Natural killer cell treated with Interleukin-12 subunit alpha and Interleukin-12 subunit beta and Interleukin-15 and Interleukin-18, amount 100 ng/mL, for 72 hours (primary cell): ENCODE results near the gene ALKBH4. TPM values are rescaled to one million over a fixed set of nuclear protein-coding genes. Genes with fewer than 3 reads are reported as not detected.

ENCODE experiments used
- ATAC-seq, 2 donors: fragments of 150-1000 bp; cut with Tn5 transposase in 1 of 2; sonication (Bioruptor Pico), chemical (Tn5 transposase) in 1 of 2; 2 replicates each; pipeline ENCODE4 v1.10.0; 2021
- DNase-seq: peaks from one replicate; pipeline ENCODE4 v3.0.0; 2022; ENCODE audit warnings: low spot score
- H3K27ac Mint-ChIP-seq, 2 donors: 1 replicate in 1 of 2; 2 replicates in 1 of 2; pipeline ENCODE4 v1.8.0; 2022; ENCODE audit warnings: mixed read lengths in 2 of 2, mild to moderate bottlenecking in 1 of 2, moderate library complexity in 1 of 2
- H3K27me3 Mint-ChIP-seq, 2 donors: 1 replicate in 1 of 2; 2 replicates in 1 of 2; pipeline ENCODE4 v1.8.0; 2022; ENCODE audit warnings: mixed read lengths in 2 of 2
- H3K36me3 Mint-ChIP-seq: one replicate; pipeline ENCODE4 v1.8.0; 2022; ENCODE audit warnings: mixed read lengths
- H3K4me1 Mint-ChIP-seq, 2 donors: 1 replicate in 1 of 2; 2 replicates in 1 of 2; pipeline ENCODE4 v1.8.0; 2022; ENCODE audit warnings: low read depth in 2 of 2, mixed read lengths in 2 of 2, mild to moderate bottlenecking in 1 of 2
- H3K4me3 Mint-ChIP-seq: one replicate; pipeline ENCODE4 v1.8.0; 2022; ENCODE audit warnings: mixed read lengths
- H3K9me3 Mint-ChIP-seq: 2 replicates; pipeline ENCODE4 v1.8.0; 2022; ENCODE audit warnings: mixed read lengths
- total RNA-seq, 2 donors: library from RNA; stranded (reverse); gene quantifications; one replicate each; pipeline ENCODE4 v1.2.3, GENCODE V29; 2022

ALKBH4 gene
- total RNA-seq, 2 donors from 2014 or later = 7.8 to 19.3 TPM

- H3K27ac Mint-ChIP-seq = peak within 1 kb of the TSS; percentile 57 to 95
- DNase-seq (peak; percentile 93), ATAC-seq (peak; percentile 91 to 92)
- H3K36me3 Mint-ChIP-seq = no peaks in the 10 kb centered on the region
- H3K4me3 Mint-ChIP-seq = peak within 1 kb of the TSS; percentile 82
- H3K27me3 Mint-ChIP-seq = no peaks in the 10 kb centered on the region
- H3K4me1 Mint-ChIP-seq = peaks cover 37 to 38% of the 10 kb centered on the region in 2 donors
- no peaks in the 10 kb centered on the region for H3K9me3 Mint-ChIP-seq
Measured at GRCh38 chr7:102433219-102434038, 31.2 kb downstream of the ALKBH4 start, which contains the start of gene ORAI2. Gene ORAI2, plus strand, starts transcription at chr7:102433575. Its CDS starts 5,382 bp downstream, at chr7:102438957.

GRCh38 chr7:102432442-102433218, 32.0 kb downstream of the ALKBH4 start:
- Mint-ChIP-seq H3K9me3 (no peaks in the 10 kb centered on the region), H3K4me3 (peak overlapping the region; percentile 55), H3K4me1 (peaks cover 37 to 38% of the 10 kb centered on the region in 2 donors), H3K27me3 (no peaks in the 10 kb centered on the region), H3K27ac (peak overlapping the region; percentile 19 to 100), H3K36me3 (no peaks in the 10 kb centered on the region)
- peak in 1 of 2 donors; percentile 39 for ATAC-seq
- DNase-seq = no peak

- Mint-ChIP-seq H3K4me3 (peak overlapping the region; percentile 55), H3K4me1 (peaks cover 41 to 43% of the 10 kb centered on the region in 2 donors), H3K27ac (peak overlapping the region; percentile 72 to 100), H3K36me3 (no peaks in the 10 kb centered on the region), H3K27me3 (no peaks in the 10 kb centered on the region), H3K9me3 (no peaks in the 10 kb centered on the region)
- DNase-seq = no peak
- ATAC-seq = no peak
Measured at GRCh38 chr7:102431617-102432298, 32.9 kb downstream of the ALKBH4 start.

GRCh38 chr7:102429141-102429899, 35.3 kb downstream of the ALKBH4 start:
- Mint-ChIP-seq H3K4me1 (peaks cover 53 to 56% of the 10 kb centered on the region in 2 donors), H3K4me3 (peak overlapping the region; percentile 2), H3K27me3 (no peaks in the 10 kb centered on the region)

GRCh38 chr7:102427019-102427405, 37.7 kb downstream of the ALKBH4 start:
- H3K36me3 Mint-ChIP-seq = no peaks in the 10 kb centered on the region
- no peaks in the 10 kb centered on the region for H3K9me3 Mint-ChIP-seq
- H3K27ac Mint-ChIP-seq = peak overlapping the region; percentile 100
- no peak for ATAC-seq
- no peak for DNase-seq
- H3K27me3 Mint-ChIP-seq = no peaks in the 10 kb centered on the region
- peaks cover 50 to 58% of the 10 kb centered on the region in 2 donors for H3K4me1 Mint-ChIP-seq
- peak overlapping the region; percentile 98 for H3K4me3 Mint-ChIP-seq

More at GRCh38 chr7:102429141-102429899, 35.3 kb downstream of the ALKBH4 start:
- Mint-ChIP-seq H3K36me3 (no peaks in the 10 kb centered on the region), H3K27ac (peak overlapping the region; percentile 72 to 100), H3K9me3 (no peaks in the 10 kb centered on the region)
- no peak for ATAC-seq
- no peak for DNase-seq

- H3K9me3 Mint-ChIP-seq = no peaks in the 10 kb centered on the region
- H3K27ac Mint-ChIP-seq = peak overlapping the region; percentile 100
- no peaks in the 10 kb centered on the region for H3K36me3 Mint-ChIP-seq
- DNase-seq (peak; percentile 87), ATAC-seq (peak; percentile 87 to 90)
- H3K27me3 Mint-ChIP-seq = no peaks in the 10 kb centered on the region
- H3K4me1 Mint-ChIP-seq = peaks cover 45 to 52% of the 10 kb centered on the region in 2 donors
- peak overlapping the region; percentile 98 for H3K4me3 Mint-ChIP-seq
Measured at GRCh38 chr7:102426268-102427018, 38.2 kb downstream of the ALKBH4 start.

GRCh38 chr7:102425639-102426267, 38.9 kb downstream of the ALKBH4 start:
- Mint-ChIP-seq H3K27me3 (no peaks in the 10 kb centered on the region), H3K4me1 (peaks cover 45 to 53% of the 10 kb centered on the region in 2 donors), H3K36me3 (no peaks in the 10 kb centered on the region), H3K27ac (peak overlapping the region; percentile 100), H3K9me3 (no peaks in the 10 kb centered on the region), H3K4me3 (peak overlapping the region; percentile 98)
- DNase-seq (peak; percentile 91), ATAC-seq (peak; percentile 91 to 92)

GRCh38 chr7:102424787-102425218, 39.9 kb downstream of the ALKBH4 start:
- DNase-seq (no peak), ATAC-seq (no peak)
- no peaks in the 10 kb centered on the region for H3K9me3 Mint-ChIP-seq
- peak overlapping the region; percentile 100 for H3K27ac Mint-ChIP-seq
- H3K27me3 Mint-ChIP-seq = no peaks in the 10 kb centered on the region
- H3K4me1 Mint-ChIP-seq = peaks cover 48 to 55% of the 10 kb centered on the region in 2 donors
- H3K36me3 Mint-ChIP-seq = no peaks in the 10 kb centered on the region
- H3K4me3 Mint-ChIP-seq = peak overlapping the region; percentile 98

GRCh38 chr7:102424129-102424551, 40.5 kb downstream of the ALKBH4 start:
- H3K27me3 Mint-ChIP-seq = no peaks in the 10 kb centered on the region

GRCh38 chr7:102421706-102422240, 42.9 kb downstream of the ALKBH4 start:
- peak overlapping the region in 1 of 2 donors; percentile 17 for H3K27ac Mint-ChIP-seq
- H3K27me3 Mint-ChIP-seq = no peaks in the 10 kb centered on the region
- no peaks in the 10 kb centered on the region for H3K36me3 Mint-ChIP-seq
- H3K4me1 Mint-ChIP-seq = peaks cover 54 to 65% of the 10 kb centered on the region in 2 donors
- H3K9me3 Mint-ChIP-seq = no peaks in the 10 kb centered on the region
- ATAC-seq (no peak), DNase-seq (no peak)
- H3K4me3 Mint-ChIP-seq = no peak overlapping the region

More at GRCh38 chr7:102424129-102424551, 40.5 kb downstream of the ALKBH4 start:
- peaks cover 47 to 55% of the 10 kb centered on the region in 2 donors for H3K4me1 Mint-ChIP-seq
- H3K4me3 Mint-ChIP-seq = peak overlapping the region; percentile 98
- H3K9me3 Mint-ChIP-seq = no peaks in the 10 kb centered on the region
- DNase-seq (no peak), ATAC-seq (no peak)
- H3K36me3 Mint-ChIP-seq = no peaks in the 10 kb centered on the region
- peak overlapping the region; percentile 100 for H3K27ac Mint-ChIP-seq

GRCh38 chr7:102418592-102418991, 46.1 kb downstream of the ALKBH4 start:
- no peaks in the 10 kb centered on the region for H3K27me3 Mint-ChIP-seq
- H3K27ac Mint-ChIP-seq = peak overlapping the region; percentile 38 to 92
- ATAC-seq (peak; percentile 47 to 55), DNase-seq (no peak)
- H3K36me3 Mint-ChIP-seq = no peaks in the 10 kb centered on the region
- peaks cover 50 to 62% of the 10 kb centered on the region in 2 donors for H3K4me1 Mint-ChIP-seq
- no peaks in the 10 kb centered on the region for H3K9me3 Mint-ChIP-seq
- H3K4me3 Mint-ChIP-seq = peak overlapping the region; percentile 65
